NCI-H2171 (cell line): ENCODE results near the gene ACYP2.

Source experiments
- DNase-seq: peaks from one replicate; lab custom pipeline; 2025; lab: John Stamatoyannopoulos, UW

The ACYP2 gene

GRCh38 chr2:54158311-54158710, 42.9 kb downstream of the ACYP2 start:
- DNase-seq, result no peak

GRCh38 chr2:54161660-54162424, 46.4 kb downstream of the ACYP2 start:
- no peak for DNase-seq

GRCh38 chr2:54164106-54164505, 48.7 kb downstream of the ACYP2 start:
- no peak for DNase-seq

GRCh38 chr2:54166121-54166773, 50.8 kb downstream of the ACYP2 start:
- DNase-seq, result no peak

GRCh38 chr2:54176577-54176976, 61.2 kb downstream of the ACYP2 start:
- no peak for DNase-seq

GRCh38 chr2:54183281-54183680, 67.9 kb downstream of the ACYP2 start:
- no peak for DNase-seq

GRCh38 chr2:54183972-54184371, 68.6 kb downstream of the ACYP2 start:
- DNase-seq, result no peak

GRCh38 chr2:54185105-54185504, 69.7 kb downstream of the ACYP2 start:
- DNase-seq, result no peak

- DNase-seq, result no peak
Measured at GRCh38 chr2:54187331-54187730, 71.9 kb downstream of the ACYP2 start.

GRCh38 chr2:54189539-54189938, 74.1 kb downstream of the ACYP2 start:
- no peak for DNase-seq

- DNase-seq, result no peak
Measured at GRCh38 chr2:54191361-54192135, 76.1 kb downstream of the ACYP2 start.

- no peak for DNase-seq
Measured at GRCh38 chr2:54194761-54195750, 79.6 kb downstream of the ACYP2 start.

- no peak for DNase-seq
Measured at GRCh38 chr2:54196646-54197045, 81.2 kb downstream of the ACYP2 start.

GRCh38 chr2:54204476-54204875, 89.1 kb downstream of the ACYP2 start:
- DNase-seq, result no peak

GRCh38 chr2:54206596-54206995, 91.2 kb downstream of the ACYP2 start:
- DNase-seq, result no peak

- DNase-seq, result no peak
Measured at GRCh38 chr2:54207666-54208195, 92.3 kb downstream of the ACYP2 start.

GRCh38 chr2:54208364-54209240, 93.2 kb downstream of the ACYP2 start:
- DNase-seq, result no peak

GRCh38 chr2:54209379-54209778, 94.0 kb downstream of the ACYP2 start:
- DNase-seq, result no peak

GRCh38 chr2:54212456-54212855, 97.0 kb downstream of the ACYP2 start:
- DNase-seq, result no peak

GRCh38 chr2:54213082-54213481, 97.7 kb downstream of the ACYP2 start:
- no peak for DNase-seq
